Liver (tissue), 9 donors: ENCODE data around the gene TCF25. TPM values are rescaled to one million over a fixed set of nuclear protein-coding genes. Genes with fewer than 3 reads are reported as not detected.
"Not testable (repeated sequence)": the region's sequence is repeated elsewhere in the genome, so short reads cannot be mapped to it uniquely, and the experiment has no call there.

Source experiments
- DNase-seq: peaks from one replicate; pipeline ENCODE4 v3.0.0-alpha.2; 2017; ENCODE audit warnings: low spot score
- H3K27ac ChIP-seq, 2 donors: one replicate each; pipeline ENCODE4 v1.7.0; 2013; ENCODE audit warnings: inconsistent platforms in 2 of 2, low read length in 2 of 2, control low read depth in 1 of 2, low read depth in 1 of 2, mild to moderate bottlenecking in 1 of 2
- H3K27me3 ChIP-seq, 4 donors: one replicate each; pipeline versions ENCODE4 v1.6.1 to v1.7.0; 2013; ENCODE audit warnings: low read length in 3 of 4, inconsistent platforms in 1 of 4, mild to moderate bottlenecking in 1 of 4, moderate library complexity in 1 of 4; ENCODE audit not compliant: control insufficient read depth in 4 of 4, insufficient read depth in 4 of 4
- H3K36me3 ChIP-seq, 4 donors: one replicate each; pipeline versions ENCODE4 v1.6.1 to v1.7.0; 2013; ENCODE audit warnings: low read length in 3 of 4, mild to moderate bottlenecking in 3 of 4, low read depth in 1 of 4, moderate library complexity in 1 of 4; ENCODE audit not compliant: control insufficient read depth in 4 of 4, insufficient read depth in 3 of 4
- H3K4me1 ChIP-seq, 4 donors: one replicate each; pipeline versions ENCODE4 v1.6.1 to v1.7.0; 2013; ENCODE audit warnings: low read length in 3 of 4, mild to moderate bottlenecking in 3 of 4, moderate library complexity in 1 of 4; ENCODE audit not compliant: control insufficient read depth in 4 of 4, insufficient read depth in 4 of 4
- H3K4me3 ChIP-seq, 3 donors: one replicate each; pipeline versions ENCODE4 v1.6.1 to v1.7.0; 2013; ENCODE audit warnings: low read length in 3 of 3, control low read depth in 1 of 3, low read depth in 1 of 3, mild to moderate bottlenecking in 1 of 3
- H3K9ac ChIP-seq, 2 donors: one replicate each; pipeline ENCODE4 v1.7.0; 2013; ENCODE audit warnings: low read length in 2 of 2, mild to moderate bottlenecking in 2 of 2, moderate library complexity in 2 of 2, control low read depth in 1 of 2, low read depth in 1 of 2
- H3K9me3 ChIP-seq, 4 donors: one replicate each; pipeline versions ENCODE4 v1.6.1 to v1.7.0; 2013; ENCODE audit warnings: low read length in 3 of 4; ENCODE audit not compliant: control insufficient read depth in 4 of 4
- ATF3 ChIP-seq: IDR thresholded peaks from 2 replicates; pipeline ENCODE4 v1.6.1; 2016; ENCODE audit warnings: antibody characterized with exemption
- CTCF ChIP-seq: fragments of 150-350 bp; IDR thresholded peaks from 2 replicates; pipeline ENCODE4 v1.5.1; 2017; ENCODE audit warnings: improper control_type of control experiment, low read depth, low read length; ENCODE audit not compliant: missing input control
- EGR1 ChIP-seq, 2 donors: IDR thresholded peaks; 2 replicates each; pipeline ENCODE4 v1.6.1; 2016 to 2018; ENCODE audit warnings: antibody characterized with exemption in 2 of 2, low read depth in 2 of 2
- FOXA1 ChIP-seq: IDR thresholded peaks from 2 replicates; pipeline ENCODE4 v1.6.1; 2016; ENCODE audit warnings: antibody characterized with exemption
- FOXA2 ChIP-seq: IDR thresholded peaks from 2 replicates; pipeline ENCODE4 v1.6.1; 2016; ENCODE audit warnings: antibody characterized with exemption
- GABPA ChIP-seq, 2 donors: IDR thresholded peaks in 1 of 2; conservative IDR thresholded peaks in 1 of 2; 2 replicates each; pipeline ENCODE4 v1.6.1; 2016; ENCODE audit warnings: antibody characterized with exemption in 2 of 2, mild to moderate bottlenecking in 1 of 2, moderate library complexity in 1 of 2
- HNF4A ChIP-seq, 2 donors: conservative IDR thresholded peaks; 2 replicates each; pipeline ENCODE4 v1.6.1; 2016; ENCODE audit warnings: antibody characterized with exemption in 2 of 2, mild to moderate bottlenecking in 2 of 2
- HNF4G ChIP-seq: IDR thresholded peaks from 2 replicates; pipeline ENCODE4 v1.6.1; 2016; ENCODE audit warnings: antibody characterized with exemption
- JUND ChIP-seq, 2 donors: IDR thresholded peaks; 2 replicates each; pipeline ENCODE4 v1.6.1; 2016; ENCODE audit warnings: antibody characterized with exemption in 2 of 2
- NR2F2 ChIP-seq: IDR thresholded peaks from 2 replicates; pipeline ENCODE4 v1.6.1; 2016; ENCODE audit warnings: antibody characterized with exemption
- RAD21 ChIP-seq, 2 donors: IDR thresholded peaks; 2 replicates each; pipeline ENCODE4 v1.6.1; 2016; ENCODE audit warnings: antibody characterized with exemption in 2 of 2, mild to moderate bottlenecking in 2 of 2
- REST ChIP-seq: IDR thresholded peaks from 2 replicates; pipeline ENCODE4 v1.6.1; 2016; ENCODE audit warnings: antibody characterized with exemption, mild to moderate bottlenecking
- RXRA ChIP-seq, 2 donors: IDR thresholded peaks; 2 replicates each; pipeline ENCODE4 v1.6.1; 2017 to 2018; ENCODE audit warnings: antibody characterized with exemption in 2 of 2, mild to moderate bottlenecking in 1 of 2
- SP1 ChIP-seq: IDR thresholded peaks from 2 replicates; pipeline ENCODE4 v1.6.1; 2018; ENCODE audit warnings: antibody characterized with exemption, mild to moderate bottlenecking
- TAF1 ChIP-seq: conservative IDR thresholded peaks from 2 replicates; pipeline ENCODE4 v1.6.1; 2016; ENCODE audit warnings: antibody characterized with exemption, mild to moderate bottlenecking
- YY1 ChIP-seq: IDR thresholded peaks from 2 replicates; pipeline ENCODE4 v1.6.1; 2016; ENCODE audit warnings: antibody characterized with exemption, mild to moderate bottlenecking
- WGBS: extraction: QIAGEN DNeasy Blood & Tissue Kit; methylation state at CpG from one replicate; pipeline ENCODE4 v1.1.7; 2013; 5-methylcytosine and 5-hydroxymethylcytosine counted together
- polyA plus RNA-seq, 2 donors: library from polyadenylated mRNA; stranded (reverse) in 1 of 2; unstranded in 1 of 2; fragments of 200-250 nt in 1 of 2; fragments of >200 nt in 1 of 2; fragmentation: Nextera tagmentation in 1 of 2; extraction: Ambion mirVana in 1 of 2; gene quantifications; one replicate each; pipeline versions ENCODE4 v1.2.1 to v1.2.3, GENCODE V29; 2013 to 2015
- total RNA-seq, 2 donors: library from RNA; depleted of rRNA; stranded (reverse); fragments of >200 nt; gene quantifications; one replicate each; pipeline ENCODE4 v1.2.3, GENCODE V29; 2014
- TF ChIP-seq, protein P1 (sequence below): IDR thresholded peaks from 2 replicates; pipeline ENCODE4 v1.6.1; 2016; ENCODE audit warnings: antibody characterized with exemption
- TF ChIP-seq, protein P2 (sequence below): IDR thresholded peaks from 2 replicates; pipeline ENCODE4 v1.6.1; 2016; ENCODE audit warnings: antibody characterized with exemption
- donor health status: healthy.
- donor health status: healthy.
- donor health status: healthy.
- donor health status: healthy.
- donor health status: healthy.

The TCF25 gene
- total and polyA plus RNA-seq, 4 donors, result 59.6 to 98.8 (median 76.8) TPM

DNA sequence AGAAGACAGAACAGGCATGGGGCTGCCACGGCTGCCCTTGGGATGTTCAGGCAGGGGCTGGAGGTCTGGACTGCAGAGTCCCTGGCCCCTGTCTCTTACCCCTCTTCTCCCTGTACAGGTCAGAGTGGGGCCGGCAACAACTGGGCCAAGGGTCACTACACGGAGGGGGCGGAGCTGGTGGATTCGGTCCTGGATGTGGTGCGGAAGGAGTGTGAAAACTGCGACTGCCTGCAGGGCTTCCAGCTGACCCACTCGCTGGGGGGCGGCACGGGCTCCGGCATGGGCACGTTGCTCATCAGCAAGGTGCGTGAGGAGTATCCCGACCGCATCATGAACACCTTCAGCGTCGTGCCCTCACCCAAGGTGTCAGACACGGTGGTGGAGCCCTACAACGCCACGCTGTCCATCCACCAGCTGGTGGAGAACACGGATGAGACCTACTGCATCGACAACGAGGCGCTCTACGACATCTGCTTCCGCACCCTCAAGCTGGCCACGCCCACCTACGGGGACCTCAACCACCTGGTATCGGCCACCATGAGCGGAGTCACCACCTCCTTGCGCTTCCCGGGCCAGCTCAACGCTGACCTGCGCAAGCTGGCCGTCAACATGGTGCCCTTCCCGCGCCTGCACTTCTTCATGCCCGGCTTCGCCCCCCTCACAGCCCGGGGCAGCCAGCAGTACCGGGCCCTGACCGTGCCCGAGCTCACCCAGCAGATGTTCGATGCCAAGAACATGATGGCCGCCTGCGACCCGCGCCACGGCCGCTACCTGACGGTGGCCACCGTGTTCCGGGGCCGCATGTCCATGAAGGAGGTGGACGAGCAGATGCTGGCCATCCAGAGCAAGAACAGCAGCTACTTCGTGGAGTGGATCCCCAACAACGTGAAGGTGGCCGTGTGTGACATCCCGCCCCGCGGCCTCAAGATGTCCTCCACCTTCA lies 61.5 kb downstream of the TCF25 start:
- peak; percentile 28 for DNase-seq
- no peak for TF ChIP-seq HNF4A (conservative IDR thresholded peaks at IDR 0.05)
- no peak for TF ChIP-seq FOXA1
- TF ChIP-seq ATF3, result no peak
- TF ChIP-seq GABPA (IDR thresholded peaks at IDR 0.05 in 1 of 2, conservative IDR thresholded peaks at IDR 0.05 in 1 of 2), result no peak
- Histone ChIP-seq H3K27ac (no peak overlapping the region), H3K9me3 (no peaks in the 10 kb centered on the region), H3K9ac (no peak overlapping the region), H3K4me1 (no peaks in the 10 kb centered on the region), H3K4me3 (no peak overlapping the region), H3K27me3 (peaks cover 0 to 2% (median 0%) of the 10 kb centered on the region in 4 donors), H3K36me3 (no peaks in the 10 kb centered on the region)
- 95% methylated on average over 61 of the region's 61 CpGs for WGBS

GRCh38 chr16:89935620-89936019 lies 62.2 kb downstream of the TCF25 start:
- H3K9me3 ChIP-seq, H3K9ac ChIP-seq, H3K27ac ChIP-seq, H3K36me3 ChIP-seq, DNase-seq, H3K4me3 ChIP-seq, H3K27me3 ChIP-seq, H3K4me1 ChIP-seq: not testable (repeated sequence)
- 93% methylated on average over 25 of the region's 27 CpGs for WGBS

GRCh38 chr16:89936034-89936433 lies 62.6 kb downstream of the TCF25 start:
- H3K4me3 ChIP-seq, result no peak overlapping the region
- no peak for TF ChIP-seq GABPA (IDR thresholded peaks at IDR 0.05 in 1 of 2, conservative IDR thresholded peaks at IDR 0.05 in 1 of 2)
- TF ChIP-seq RAD21 (IDR thresholded peaks at IDR 0.05), result no peak
- no peak for TF ChIP-seq HNF4A (conservative IDR thresholded peaks at IDR 0.05)
- no peak for TF ChIP-seq RXRA (IDR thresholded peaks at IDR 0.05)
- no peak for TF ChIP-seq FOXA1
- TF ChIP-seq, protein P1, sequence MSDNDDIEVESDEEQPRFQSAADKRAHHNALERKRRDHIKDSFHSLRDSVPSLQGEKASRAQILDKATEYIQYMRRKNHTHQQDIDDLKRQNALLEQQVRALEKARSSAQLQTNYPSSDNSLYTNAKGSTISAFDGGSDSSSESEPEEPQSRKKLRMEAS, result no peak
- no peak for TF ChIP-seq ATF3
- TF ChIP-seq HNF4G, result no peak
- TF ChIP-seq REST, result no peak
- no peak for TF ChIP-seq YY1
- TF ChIP-seq JUND (IDR thresholded peaks at IDR 0.05), result no peak
- no peak for TF ChIP-seq NR2F2
- no peak for TF ChIP-seq TAF1
- TF ChIP-seq, protein P2, sequence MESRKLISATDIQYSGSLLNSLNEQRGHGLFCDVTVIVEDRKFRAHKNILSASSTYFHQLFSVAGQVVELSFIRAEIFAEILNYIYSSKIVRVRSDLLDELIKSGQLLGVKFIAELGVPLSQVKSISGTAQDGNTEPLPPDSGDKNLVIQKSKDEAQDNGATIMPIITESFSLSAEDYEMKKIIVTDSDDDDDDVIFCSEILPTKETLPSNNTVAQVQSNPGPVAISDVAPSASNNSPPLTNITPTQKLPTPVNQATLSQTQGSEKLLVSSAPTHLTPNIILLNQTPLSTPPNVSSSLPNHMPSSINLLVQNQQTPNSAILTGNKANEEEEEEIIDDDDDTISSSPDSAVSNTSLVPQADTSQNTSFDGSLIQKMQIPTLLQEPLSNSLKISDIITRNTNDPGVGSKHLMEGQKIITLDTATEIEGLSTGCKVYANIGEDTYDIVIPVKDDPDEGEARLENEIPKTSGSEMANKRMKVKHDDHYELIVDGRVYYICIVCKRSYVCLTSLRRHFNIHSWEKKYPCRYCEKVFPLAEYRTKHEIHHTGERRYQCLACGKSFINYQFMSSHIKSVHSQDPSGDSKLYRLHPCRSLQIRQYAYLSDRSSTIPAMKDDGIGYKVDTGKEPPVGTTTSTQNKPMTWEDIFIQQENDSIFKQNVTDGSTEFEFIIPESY, result no peak
- TF ChIP-seq SP1, result no peak
- TF ChIP-seq EGR1 (IDR thresholded peaks at IDR 0.05; ENCODE audit: low read depth in 2 of 2), result no peak
- no peak for TF ChIP-seq CTCF
- TF ChIP-seq FOXA2, result no peak
- H3K9me3 ChIP-seq, result no peaks in the 10 kb centered on the region
- H3K36me3 ChIP-seq, result no peaks in the 10 kb centered on the region
- H3K27me3 ChIP-seq, result peaks cover 0 to 2% (median 0%) of the 10 kb centered on the region in 4 donors
- H3K27ac ChIP-seq, result no peak overlapping the region
- no peak for DNase-seq
- no peaks in the 10 kb centered on the region for H3K4me1 ChIP-seq
- 79% methylated on average over 13 of the region's 13 CpGs for WGBS
- H3K9ac ChIP-seq, result no peak overlapping the region
